Measurements from ENCODE around the gene CDH23.

CDH23 gene

DNA sequence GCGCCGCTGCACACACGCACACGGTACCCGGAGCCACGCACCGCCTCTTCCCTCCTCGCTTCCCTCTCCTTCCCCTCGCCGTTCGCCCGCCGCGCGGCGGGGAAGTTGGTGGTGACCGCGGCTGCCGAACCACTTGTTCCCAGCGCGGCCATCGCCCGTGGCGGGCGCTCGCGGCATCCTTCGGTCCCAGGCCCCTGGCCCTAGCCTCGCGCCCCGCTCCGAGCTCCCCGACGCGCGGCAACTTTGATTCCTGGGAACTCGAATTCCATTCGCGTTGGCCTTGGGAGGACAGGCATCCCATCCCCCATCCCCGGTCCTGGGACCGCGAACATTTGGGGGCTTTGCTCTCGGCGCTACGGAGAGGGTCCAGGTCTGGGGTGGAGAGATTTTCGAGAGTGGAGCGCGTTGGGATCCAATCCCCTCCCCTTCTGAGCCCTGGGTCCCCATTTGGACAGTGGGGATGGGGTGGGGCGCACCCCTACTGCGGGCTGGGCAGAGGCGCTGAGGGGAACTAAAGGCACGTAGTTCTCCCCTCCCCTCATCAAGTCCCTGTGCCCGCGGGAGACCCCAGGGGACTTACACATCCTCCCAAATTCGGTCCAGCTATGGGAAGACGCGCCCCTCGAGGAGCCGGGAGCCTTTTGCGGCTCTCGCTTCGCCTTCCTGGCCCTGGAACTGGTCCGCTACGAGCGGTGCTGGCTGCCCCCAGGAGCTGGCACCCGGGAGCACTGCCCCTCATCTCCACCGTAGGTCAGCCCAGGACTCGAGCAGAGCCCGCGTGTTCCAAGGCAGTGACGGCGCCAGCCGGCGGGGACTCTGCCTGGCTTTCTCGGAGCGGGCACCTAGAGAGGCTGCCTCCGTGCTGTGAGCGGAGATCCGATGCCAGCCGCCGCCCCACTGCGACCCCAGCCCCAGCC, 834 bp downstream of the CDH23 start:
- H3K4me1 ChIP-seq (ENCODE audit: control insufficient read depth, insufficient read depth, low read length) = peaks cover 3% of the 10 kb centered on the region
- H3K9ac ChIP-seq (ENCODE audit: low read length) = no peak overlapping the region
- no peak overlapping the region for H3K27ac ChIP-seq (ENCODE audit: low read depth, low read length)
- H3K4me3 ChIP-seq (ENCODE audit: low read length) = peak overlapping the region; percentile 52
- H3K36me3 ChIP-seq (ENCODE audit: control insufficient read depth, insufficient read depth, low read length) = no peaks in the 10 kb centered on the region
- peaks cover 28% of the 10 kb centered on the region for H3K27me3 ChIP-seq (ENCODE audit: control insufficient read depth, insufficient read depth, low read length)

DNA sequence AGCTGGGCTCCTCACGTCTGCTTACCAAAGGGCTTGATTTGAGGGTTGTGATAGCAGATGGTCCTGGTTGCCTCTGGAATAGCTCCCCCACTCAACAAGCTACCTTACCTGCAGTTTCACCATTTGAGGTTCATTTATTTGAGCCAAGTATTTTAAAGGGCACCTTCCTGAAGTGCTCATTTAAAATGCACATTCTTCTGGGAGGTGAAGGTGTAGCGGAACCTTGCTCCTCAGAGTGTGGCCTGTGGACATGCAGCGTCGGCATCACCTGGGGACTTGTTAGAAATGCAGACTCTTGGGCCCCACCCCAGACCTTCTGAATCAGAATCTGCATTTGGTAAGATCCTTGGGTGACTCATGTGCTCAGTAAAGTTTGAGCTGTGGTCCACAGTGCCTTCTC, 2.3 kb downstream of the CDH23 start:
- no peak overlapping the region for H3K9ac ChIP-seq (ENCODE audit: low read length)
- peaks cover 28% of the 10 kb centered on the region for H3K27me3 ChIP-seq (ENCODE audit: control insufficient read depth, insufficient read depth, low read length)
- H3K4me1 ChIP-seq (ENCODE audit: control insufficient read depth, insufficient read depth, low read length) = peaks cover 3% of the 10 kb centered on the region
- no peak overlapping the region for H3K4me3 ChIP-seq (ENCODE audit: low read length)
- H3K27ac ChIP-seq (ENCODE audit: low read depth, low read length) = no peak overlapping the region
- H3K36me3 ChIP-seq (ENCODE audit: control insufficient read depth, insufficient read depth, low read length) = no peaks in the 10 kb centered on the region

DNA sequence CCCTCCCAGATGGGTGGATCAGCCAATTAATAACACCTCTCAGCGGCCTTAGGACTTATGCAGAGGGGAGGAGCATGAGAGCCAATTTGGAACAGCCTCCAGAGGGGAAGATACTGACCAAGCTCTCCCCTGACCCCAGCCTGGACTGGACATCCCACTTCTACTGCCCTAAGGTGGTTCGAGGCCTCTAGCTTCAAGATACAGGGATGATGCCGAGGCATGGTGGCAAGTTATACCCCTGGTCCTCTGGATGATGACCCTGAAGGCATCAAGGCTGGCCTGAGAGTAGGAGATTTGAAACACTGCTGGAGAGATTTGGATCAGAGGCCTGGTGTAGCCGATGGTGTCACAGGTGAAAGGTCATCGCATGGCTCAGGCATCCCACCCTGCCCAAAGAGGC, 3.2 kb downstream of the CDH23 start:
- H3K27me3 ChIP-seq (ENCODE audit: control insufficient read depth, insufficient read depth, low read length) = peaks cover 31% of the 10 kb centered on the region
- H3K9ac ChIP-seq (ENCODE audit: low read length) = no peak overlapping the region
- no peaks in the 10 kb centered on the region for H3K36me3 ChIP-seq (ENCODE audit: control insufficient read depth, insufficient read depth, low read length)

DNA sequence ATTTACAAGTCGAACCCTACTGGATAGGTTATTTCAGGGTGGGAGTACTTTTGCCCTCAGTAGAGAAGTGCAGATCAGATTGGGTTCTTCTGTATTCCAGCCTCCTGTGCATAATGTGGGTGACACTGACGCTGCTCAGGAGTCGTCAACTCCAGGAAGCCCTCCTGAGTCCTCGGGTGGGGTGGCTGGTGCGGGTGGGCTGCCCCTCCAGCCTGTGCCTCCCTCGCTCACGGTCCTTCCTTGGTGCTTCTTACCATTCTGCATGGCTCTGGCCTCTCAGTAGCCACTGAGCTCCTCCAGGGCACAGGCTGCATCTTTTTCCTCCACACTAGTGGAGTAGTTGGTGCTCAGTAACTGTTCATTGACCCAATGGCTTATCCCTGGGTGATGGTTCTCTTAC, 4.3 kb downstream of the CDH23 start:
- H3K27me3 ChIP-seq (ENCODE audit: control insufficient read depth, insufficient read depth, low read length) = peaks cover 31% of the 10 kb centered on the region
- H3K27ac ChIP-seq (ENCODE audit: low read depth, low read length) = no peak overlapping the region
- no peaks in the 10 kb centered on the region for H3K36me3 ChIP-seq (ENCODE audit: control insufficient read depth, insufficient read depth, low read length)

More for the DNA sequence above, 3.2 kb downstream of the CDH23 start:
- no peak overlapping the region for H3K27ac ChIP-seq (ENCODE audit: low read depth, low read length)
- peaks cover 3% of the 10 kb centered on the region for H3K4me1 ChIP-seq (ENCODE audit: control insufficient read depth, insufficient read depth, low read length)
- no peak overlapping the region for H3K4me3 ChIP-seq (ENCODE audit: low read length)

DNA sequence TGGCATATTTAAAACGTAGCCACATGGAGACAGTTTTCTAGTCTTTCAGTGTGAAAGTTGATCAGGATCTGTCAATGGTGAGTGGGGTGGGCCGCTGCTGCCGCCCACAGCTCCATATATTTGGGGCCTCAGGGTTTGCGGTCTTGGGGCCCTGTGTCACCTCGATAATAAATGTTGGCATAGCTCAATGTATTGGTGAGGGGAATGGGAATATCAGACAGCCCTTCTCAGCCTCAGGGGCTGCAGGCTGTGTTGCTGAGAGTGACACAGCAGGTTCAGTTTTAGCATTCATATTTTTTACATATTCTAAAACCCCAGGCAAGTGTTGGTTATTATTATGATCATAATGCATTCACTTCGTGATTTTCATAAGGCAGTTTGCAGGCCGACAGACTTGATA, 5.3 kb downstream of the CDH23 start:
- Histone ChIP-seq H3K36me3 (ENCODE audit: control insufficient read depth, insufficient read depth, low read length) (no peaks in the 10 kb centered on the region), H3K4me3 (ENCODE audit: low read length) (no peak overlapping the region), H3K4me1 (ENCODE audit: control insufficient read depth, insufficient read depth, low read length) (peaks cover 3% of the 10 kb centered on the region), H3K9ac (ENCODE audit: low read length) (no peak overlapping the region), H3K27me3 (ENCODE audit: control insufficient read depth, insufficient read depth, low read length) (peaks cover 31% of the 10 kb centered on the region), H3K27ac (ENCODE audit: low read depth, low read length) (no peak overlapping the region)

More for the DNA sequence above, 4.3 kb downstream of the CDH23 start:
- Histone ChIP-seq H3K4me3 (ENCODE audit: low read length) (no peak overlapping the region), H3K4me1 (ENCODE audit: control insufficient read depth, insufficient read depth, low read length) (peaks cover 3% of the 10 kb centered on the region), H3K9ac (ENCODE audit: low read length) (no peak overlapping the region)

DNA sequence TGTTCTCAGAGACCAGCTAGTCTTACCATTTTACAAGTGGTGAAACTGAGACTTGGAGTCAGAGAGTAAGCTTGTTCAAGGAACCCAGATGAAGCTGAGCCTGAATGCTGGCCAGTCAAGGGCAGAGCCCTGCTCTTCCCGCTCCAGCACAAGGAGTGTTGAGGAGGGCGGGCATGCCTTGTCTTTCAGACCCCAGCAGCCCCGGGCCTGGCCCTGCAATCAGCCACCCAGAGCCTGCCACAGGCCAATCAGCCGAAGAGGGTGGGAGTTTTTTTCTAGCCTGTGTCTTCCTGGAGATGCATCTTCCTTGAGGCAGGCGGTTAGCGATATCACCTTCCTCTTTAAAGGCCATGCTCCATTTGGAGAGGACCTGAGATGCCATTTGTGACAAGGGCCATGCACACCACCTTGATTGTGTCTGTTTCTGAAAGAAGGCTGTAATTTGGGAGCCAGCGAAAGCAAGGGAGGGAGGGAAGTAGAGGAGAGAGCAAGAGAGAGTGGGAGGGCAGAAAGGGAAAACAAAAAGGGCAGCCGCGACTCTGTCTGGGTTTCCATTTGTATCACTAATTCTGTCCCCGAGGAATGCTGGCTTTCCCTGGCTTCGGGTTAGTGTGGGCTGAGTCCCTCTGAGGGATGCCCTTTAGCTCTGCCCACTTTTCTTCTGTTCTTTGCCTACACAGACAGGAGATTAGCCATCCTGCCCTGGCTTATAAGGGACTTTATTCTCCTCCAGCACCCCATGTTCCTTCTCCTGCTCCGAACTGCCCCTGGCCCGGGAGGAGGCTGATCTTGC, 8.0 kb downstream of the CDH23 start:
- Histone ChIP-seq H3K4me1 (ENCODE audit: control insufficient read depth, insufficient read depth, low read length) (no peaks in the 10 kb centered on the region), H3K27ac (ENCODE audit: low read depth, low read length) (no peak overlapping the region), H3K27me3 (ENCODE audit: control insufficient read depth, insufficient read depth, low read length) (peaks cover 11% of the 10 kb centered on the region), H3K4me3 (ENCODE audit: low read length) (no peak overlapping the region), H3K36me3 (ENCODE audit: control insufficient read depth, insufficient read depth, low read length) (no peaks in the 10 kb centered on the region), H3K9ac (ENCODE audit: low read length) (no peak overlapping the region)

DNA sequence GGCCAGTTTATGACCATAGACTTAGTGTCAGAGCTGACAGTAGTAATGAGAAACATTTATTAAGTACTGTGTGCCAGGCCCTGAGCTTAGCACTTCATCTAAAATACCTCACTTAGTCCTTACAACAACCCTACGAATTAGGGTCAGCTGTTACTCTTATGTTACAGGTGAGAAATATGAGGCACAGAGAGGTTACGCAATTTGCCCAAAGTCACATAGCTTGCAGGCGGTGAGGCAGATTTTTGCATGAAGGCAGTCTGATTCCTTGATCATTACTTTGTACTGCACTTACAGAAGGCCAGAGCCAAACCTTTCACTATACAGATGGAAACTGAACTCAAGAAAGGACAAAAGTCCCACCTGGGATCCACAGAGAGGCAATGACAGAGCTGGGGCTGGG, 10.2 kb downstream of the CDH23 start:
- Histone ChIP-seq H3K9ac (ENCODE audit: low read length) (no peak overlapping the region), H3K36me3 (ENCODE audit: control insufficient read depth, insufficient read depth, low read length) (no peaks in the 10 kb centered on the region), H3K27me3 (ENCODE audit: control insufficient read depth, insufficient read depth, low read length) (peaks cover 4% of the 10 kb centered on the region), H3K4me3 (ENCODE audit: low read length) (no peak overlapping the region), H3K4me1 (ENCODE audit: control insufficient read depth, insufficient read depth, low read length) (no peaks in the 10 kb centered on the region), H3K27ac (ENCODE audit: low read depth, low read length) (no peak overlapping the region)

DNA sequence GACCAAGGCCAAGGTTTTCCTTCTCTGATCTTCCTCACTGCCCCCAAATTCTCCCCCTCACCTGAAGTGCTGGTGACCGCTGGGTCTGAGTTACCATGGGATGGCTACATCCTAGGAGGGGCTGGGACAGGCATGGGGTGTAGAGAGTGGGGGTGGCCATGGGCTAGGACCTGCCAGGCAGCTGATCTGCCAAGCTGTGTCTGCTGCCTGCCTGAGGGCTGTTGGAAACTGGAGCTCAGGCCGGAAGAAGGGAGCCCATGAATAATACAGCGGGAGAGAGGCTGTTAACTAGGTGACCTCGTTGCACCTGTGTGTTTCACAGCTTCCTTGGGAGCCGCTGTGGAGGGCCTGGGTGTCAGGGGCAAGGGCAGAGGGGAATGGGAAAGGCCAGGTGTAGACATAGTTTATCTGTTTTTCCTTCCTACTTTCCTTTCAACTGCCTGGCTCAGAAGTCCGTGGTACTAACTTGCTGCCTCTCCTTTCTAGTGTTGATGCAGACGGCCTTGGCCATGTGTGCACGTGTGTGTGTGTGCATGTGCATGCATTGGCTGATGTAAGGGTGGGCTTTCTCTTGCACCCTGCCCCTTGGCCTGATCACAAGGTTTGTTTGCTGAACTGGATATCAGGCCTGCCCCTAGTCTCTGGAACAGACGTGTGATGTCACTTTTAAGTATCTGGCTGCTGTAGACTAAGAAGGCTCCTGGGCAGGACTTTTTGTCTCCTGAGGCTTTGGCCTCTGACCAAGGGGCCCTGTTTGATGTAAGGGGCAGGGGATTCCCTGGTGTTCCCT, 11.9 kb downstream of the CDH23 start:
- no peaks in the 10 kb centered on the region for H3K36me3 ChIP-seq (ENCODE audit: control insufficient read depth, insufficient read depth, low read length)
- H3K9ac ChIP-seq (ENCODE audit: low read length) = no peak overlapping the region
- no peak overlapping the region for H3K4me3 ChIP-seq (ENCODE audit: low read length)
- peaks cover 3% of the 10 kb centered on the region for H3K27me3 ChIP-seq (ENCODE audit: control insufficient read depth, insufficient read depth, low read length)
- H3K4me1 ChIP-seq (ENCODE audit: control insufficient read depth, insufficient read depth, low read length) = no peaks in the 10 kb centered on the region
- no peak overlapping the region for H3K27ac ChIP-seq (ENCODE audit: low read depth, low read length)

DNA sequence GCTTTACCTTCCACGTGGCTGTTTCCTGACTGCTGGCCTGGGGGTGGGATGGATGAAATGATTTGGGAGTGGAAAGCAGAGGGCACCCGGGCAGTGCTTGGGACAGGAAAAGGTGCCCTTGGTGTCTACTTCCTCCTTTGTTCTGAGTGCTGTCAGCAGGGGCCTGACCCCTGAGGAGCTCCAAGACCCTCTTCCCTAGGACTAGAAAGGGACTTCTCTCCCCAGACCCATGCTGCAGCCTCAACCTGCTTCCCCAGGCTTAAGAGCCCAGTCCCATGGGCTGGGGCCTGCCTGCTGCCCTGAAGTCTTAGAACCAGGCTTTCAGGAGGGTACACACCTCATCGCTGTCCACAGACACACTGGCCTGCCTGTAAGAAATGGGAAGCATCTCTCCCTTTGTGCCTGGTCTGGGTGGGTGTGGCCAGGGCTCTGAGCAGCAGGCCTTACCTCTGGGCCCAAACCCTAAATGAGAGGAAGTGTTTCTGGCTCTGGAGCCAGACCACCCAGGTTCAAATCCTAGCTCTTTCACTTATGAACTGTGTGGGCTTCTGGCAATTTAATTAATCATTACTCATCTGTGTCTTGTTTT, 12.9 kb downstream of the CDH23 start:
- H3K27ac ChIP-seq (ENCODE audit: low read depth, low read length) = no peak overlapping the region
- no peak overlapping the region for H3K9ac ChIP-seq (ENCODE audit: low read length)
- no peak overlapping the region for H3K4me3 ChIP-seq (ENCODE audit: low read length)
- H3K36me3 ChIP-seq (ENCODE audit: control insufficient read depth, insufficient read depth, low read length) = no peaks in the 10 kb centered on the region
- H3K4me1 ChIP-seq (ENCODE audit: control insufficient read depth, insufficient read depth, low read length) = no peaks in the 10 kb centered on the region
- peaks cover under 1% of the 10 kb centered on the region for H3K27me3 ChIP-seq (ENCODE audit: control insufficient read depth, insufficient read depth, low read length)

DNA sequence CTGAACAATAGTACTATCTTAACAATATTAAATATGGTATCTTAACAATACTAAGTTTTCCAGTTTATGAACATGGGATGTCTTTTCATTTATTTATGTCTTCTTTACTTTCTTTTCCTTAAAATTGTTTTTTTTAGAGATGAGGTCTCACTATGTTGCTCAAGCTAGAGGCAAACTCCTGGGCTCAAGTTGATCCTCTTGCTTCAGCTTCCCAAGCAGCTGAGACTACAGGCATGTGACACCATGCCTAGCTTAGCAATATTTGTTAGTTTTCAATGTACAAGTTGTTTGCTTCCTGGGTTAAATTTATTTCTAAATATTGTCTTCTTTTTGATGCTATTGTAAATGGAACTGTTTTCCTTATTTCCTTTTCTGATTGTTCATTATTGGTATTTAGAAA, 16.9 kb downstream of the CDH23 start:
- no peak overlapping the region for H3K27ac ChIP-seq (ENCODE audit: low read depth, low read length)
- H3K36me3 ChIP-seq (ENCODE audit: control insufficient read depth, insufficient read depth, low read length) = no peaks in the 10 kb centered on the region
- no peaks in the 10 kb centered on the region for H3K27me3 ChIP-seq (ENCODE audit: control insufficient read depth, insufficient read depth, low read length)
- H3K4me1 ChIP-seq (ENCODE audit: control insufficient read depth, insufficient read depth, low read length) = no peaks in the 10 kb centered on the region
- H3K9ac ChIP-seq (ENCODE audit: low read length) = no peak overlapping the region
- H3K4me3 ChIP-seq (ENCODE audit: low read length) = no peak overlapping the region

DNA sequence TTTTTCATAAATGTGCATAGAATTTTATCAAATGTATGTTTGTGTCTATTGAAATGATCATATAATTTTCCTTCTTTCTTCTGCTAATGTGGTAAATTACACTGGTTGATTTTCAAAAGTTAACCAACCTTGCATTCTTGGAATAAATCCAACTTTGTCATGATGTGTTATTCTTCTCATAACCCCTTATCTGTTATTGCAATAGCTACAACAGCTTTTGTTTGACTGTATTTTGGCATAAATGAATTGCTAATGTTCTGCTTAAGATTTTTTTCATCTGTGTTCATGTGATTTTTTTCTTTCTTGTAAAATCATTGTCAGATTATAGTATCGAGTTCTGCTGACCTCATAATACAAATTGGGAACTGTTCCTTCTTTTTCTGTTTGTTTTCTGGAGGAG, 17.6 kb downstream of the CDH23 start:
- H3K4me1 ChIP-seq (ENCODE audit: control insufficient read depth, insufficient read depth, low read length) = no peaks in the 10 kb centered on the region
- H3K27ac ChIP-seq (ENCODE audit: low read depth, low read length) = no peak overlapping the region
- no peaks in the 10 kb centered on the region for H3K36me3 ChIP-seq (ENCODE audit: control insufficient read depth, insufficient read depth, low read length)
- H3K9ac ChIP-seq (ENCODE audit: low read length) = no peak overlapping the region
- no peak overlapping the region for H3K4me3 ChIP-seq (ENCODE audit: low read length)
- H3K27me3 ChIP-seq (ENCODE audit: control insufficient read depth, insufficient read depth, low read length) = no peaks in the 10 kb centered on the region
